GM12878 (cell line): Measurements from ENCODE around the gene ATP2A2. TPM values are rescaled to one million over a fixed set of nuclear protein-coding genes. Genes with fewer than 3 reads are reported as not detected.

Experiments
- ATAC-seq: fragments of 200-7000 bp; cut with Tn5 transposase; 3 replicates; pipeline ENCODE4 v1.9.1; 2020; ENCODE audit warnings: mild to moderate bottlenecking, moderate library complexity
- BruUV-seq: library from RNA; stranded (reverse); fragments of 400-500 nt; replicated peaks from 2 replicates; lab custom pipeline; 2021; lab: Mats Ljungman, UMichigan
- CTCF ChIA-PET: fragments of 300-600 bp; sonication (Branson Sonifier 250); formaldehyde crosslinking; extraction: SDS; loops from one replicate; lab custom pipeline; 2021; ENCODE audit warnings: inconsistent platforms; lab: Yijun Ruan, JAX
- POLR2A ChIA-PET: fragments of 350-600 bp; formaldehyde crosslinking; extraction: SDS; loops from one replicate; lab custom pipeline; 2021; ENCODE audit warnings: inconsistent platforms; lab: Charles Lee
- RAD21 ChIA-PET: fragments of 300-600 bp; sonication (Branson Sonifier 250); formaldehyde crosslinking; loops from one replicate; lab custom pipeline; 2023; ENCODE audit warnings: antibody characterized with exemption; ENCODE audit not compliant: unreplicated experiment; lab: Charles Lee
- SMC1A ChIA-PET: fragments of 300-600 bp; sonication (Branson Sonifier 250); formaldehyde crosslinking; loops from one replicate; lab custom pipeline; 2023; ENCODE audit not compliant: unreplicated experiment, uncharacterized antibody; lab: Charles Lee
- DNase-seq: peaks from one replicate; pipeline ENCODE4 v3.0.0-alpha.2; 2011; ENCODE audit warnings: low read depth, low spot score
- FAIRE-seq: peaks from 3 replicates; lab custom pipeline; 2011; peaks lifted over from hg19 to GRCh38; lab: Jason Lieb, UNC
- H2AFZ ChIP-seq: 2 replicates; pipeline ENCODE4 v1.6.0; 2011; ENCODE audit warnings: low read depth, low read length, control low read depth; ENCODE audit not compliant: control insufficient read depth
- H3K27ac ChIP-seq: 2 replicates; pipeline ENCODE4 v1.5.1; 2011; ENCODE audit warnings: control low read depth; ENCODE audit not compliant: control insufficient read depth, insufficient read depth
- H3K27me3 ChIP-seq, 2 experiments: replicated peaks in 1 of 2; 2 replicates each; pipeline versions ENCODE4 v1.6.0 to v1.6.1; 2011; ENCODE audit warnings: low read length in 1 of 2; ENCODE audit not compliant: control insufficient read depth in 2 of 2, insufficient read depth in 2 of 2
- H3K36me3 ChIP-seq, 2 experiments: 2 replicates each; pipeline ENCODE4 v1.5.1; 2011; ENCODE audit warnings: low read length in 1 of 2; ENCODE audit not compliant: control insufficient read depth in 2 of 2, insufficient read depth in 2 of 2
- H3K4me1 ChIP-seq: 2 replicates; pipeline ENCODE4 v1.6.1; 2011; ENCODE audit warnings: mild to moderate bottlenecking, low read length, moderate library complexity, mixed read lengths; ENCODE audit not compliant: control insufficient read depth, insufficient read depth
- H3K4me2 ChIP-seq: 2 replicates; pipeline ENCODE4 v1.6.0; 2011; ENCODE audit warnings: control low read depth; ENCODE audit not compliant: control insufficient read depth, insufficient read depth
- H3K4me3 ChIP-seq: fragments of 200-600 bp; sonication (generic); 2 replicates; pipeline ENCODE4 v1.5.1; 2016
- H3K79me2 ChIP-seq: 2 replicates; pipeline ENCODE4 v1.6.0; 2011; ENCODE audit warnings: low read length; ENCODE audit not compliant: control insufficient read depth, insufficient read depth
- H3K9ac ChIP-seq: 2 replicates; pipeline ENCODE4 v1.8.0; 2011; ENCODE audit warnings: low read length, control low read depth, mixed read lengths; ENCODE audit not compliant: control insufficient read depth, insufficient read depth
- H3K9me3 ChIP-seq: replicated peaks from 3 replicates; pipeline ENCODE4 v1.5.1; 2011; ENCODE audit warnings: mild to moderate bottlenecking, low read length; ENCODE audit not compliant: control insufficient read depth, insufficient read depth
- H4K20me1 ChIP-seq: 2 replicates; pipeline ENCODE4 v1.6.0; 2011; ENCODE audit not compliant: control insufficient read depth, insufficient read depth
- BHLHE40 ChIP-seq, 2 experiments: fragments of 450-650 bp in 1 of 2; IDR thresholded peaks; 2 replicates each; pipeline ENCODE4 v1.6.1; 2011 to 2017; ENCODE audit warnings: low read depth in 2 of 2, borderline replicate concordance in 1 of 2, improper control_type of control experiment in 1 of 2, low read length in 1 of 2, mild to moderate bottlenecking in 1 of 2
- CHD1 ChIP-seq: IDR thresholded peaks from 2 replicates; pipeline ENCODE4 v1.6.1; 2012; ENCODE audit warnings: low read depth, low read length, improper control_type of control experiment
- EZH2 ChIP-seq: IDR thresholded peaks from 2 replicates; pipeline ENCODE4 v1.6.1; 2012; ENCODE audit warnings: low read depth, mild to moderate bottlenecking, control low read depth, inconsistent platforms, low read length, borderline replicate concordance; ENCODE audit not compliant: control insufficient read depth
- HDAC2 ChIP-seq: fragments of 200-600 bp; sonication (generic); IDR thresholded peaks from 2 replicates; pipeline ENCODE4 v1.6.1; 2017
- NFIC ChIP-seq: IDR thresholded peaks from 2 replicates; pipeline ENCODE4 v1.6.1; 2012; ENCODE audit warnings: low read depth, mild to moderate bottlenecking, inconsistent platforms, low read length, moderate library complexity
- NFYA ChIP-seq: IDR thresholded peaks from 2 replicates; pipeline ENCODE4 v1.6.1; 2011; ENCODE audit warnings: low read depth, mild to moderate bottlenecking, low read length, improper control_type of control experiment, borderline replicate concordance
- NFYB ChIP-seq: IDR thresholded peaks from 2 replicates; pipeline ENCODE4 v1.6.1; 2011; ENCODE audit warnings: low read depth, mild to moderate bottlenecking, low read length, improper control_type of control experiment, moderate library complexity; ENCODE audit not compliant: insufficient read depth
- POLR2AphosphoS2 ChIP-seq: IDR thresholded peaks from 2 replicates; pipeline ENCODE4 v1.6.1; 2011; ENCODE audit warnings: low read depth, mild to moderate bottlenecking, low read length, improper control_type of control experiment, moderate library complexity
- REST ChIP-seq: IDR thresholded peaks from 2 replicates; pipeline ENCODE4 v1.6.1; 2012; ENCODE audit warnings: mild to moderate bottlenecking, low read depth, low read length
- STAT3 ChIP-seq: IDR thresholded peaks from 2 replicates; pipeline ENCODE4 v1.6.1; 2011; ENCODE audit warnings: low read depth, low read length, improper control_type of control experiment
- WGBS: methylation state at CpG from one replicate; pipeline ENCODE4 v1.1.6; 2016; ENCODE audit warnings: low lambda C conversion rate; ENCODE audit not compliant: insufficient replicate concordance, insufficient coverage; ENCODE audit errors: missing lambda C conversion rate; 5-methylcytosine and 5-hydroxymethylcytosine counted together
- in situ Hi-C: fragments of 300-500 bp; cut with MboI; formaldehyde crosslinking; loops from 9 replicates; pipeline ENCODE4 v1.14.3; 2018; ENCODE audit warnings: mixed read lengths
- intact Hi-C: fragments of 100-400 bp; cut with micrococcal nuclease; formaldehyde crosslinking; loops from one replicate; pipeline ENCODE4 v1.14.2; 2022; ENCODE audit not compliant: unreplicated experiment
- polyA plus RNA-seq, 11 experiments: library from polyadenylated mRNA; depleted of rRNA in 4 of 11; unstranded in 6 of 11; stranded (reverse) in 5 of 11; fragments of >200 nt; fragmentation: Nextera tagmentation in 4 of 11; fragmentation: Illumina TruSeq in 1 of 11; extraction: Ambion mirVana in 4 of 11; extraction: Trizol in 1 of 11; gene quantifications; 1 replicate in 1 of 11; 2 replicates in 10 of 11; pipeline versions ENCODE4 v1.2.1 to v1.2.3, GENCODE V29; 2011 to 2016; ENCODE audit warnings: inconsistent platforms in 2 of 11, missing spikeins in 2 of 11, low read depth in 1 of 11
- total RNA-seq, 4 experiments: library from RNA; depleted of rRNA in 3 of 4; stranded (reverse); fragments of >200 nt in 3 of 4; fragmentation: Illumina TruSeq in 1 of 4; extraction: Trizol in 1 of 4; gene quantifications; 2 replicates each; pipeline versions ENCODE4 v1.2.1 to v1.2.3, GENCODE V29; 2013 to 2021
- TF ChIP-seq, protein P1 (sequence below): fragments of 450-650 bp; IDR thresholded peaks from 2 replicates; pipeline ENCODE4 v1.6.1; 2017; ENCODE audit warnings: mild to moderate bottlenecking, low read depth, inconsistent platforms; ENCODE audit not compliant: poor library complexity, severe bottlenecking
- TF ChIP-seq, protein P2 (sequence below): fragments of 450-650 bp; IDR thresholded peaks from 2 replicates; pipeline ENCODE4 v1.6.1; 2017; ENCODE audit warnings: low read depth, mild to moderate bottlenecking, moderate library complexity
- TF ChIP-seq, protein P3 (sequence below): fragments of 150-350 bp; IDR thresholded peaks from 2 replicates; pipeline ENCODE4 v1.6.1; 2014; ENCODE audit warnings: mild to moderate bottlenecking, low read depth, low read length

ATP2A2 gene
- total and polyA plus RNA-seq, 10 of the 15 experiments (the other 5 are each of a cell fraction or from before 2014, with no cell fraction given), result 3.7 to 133 (median 34.4) TPM

DNA sequence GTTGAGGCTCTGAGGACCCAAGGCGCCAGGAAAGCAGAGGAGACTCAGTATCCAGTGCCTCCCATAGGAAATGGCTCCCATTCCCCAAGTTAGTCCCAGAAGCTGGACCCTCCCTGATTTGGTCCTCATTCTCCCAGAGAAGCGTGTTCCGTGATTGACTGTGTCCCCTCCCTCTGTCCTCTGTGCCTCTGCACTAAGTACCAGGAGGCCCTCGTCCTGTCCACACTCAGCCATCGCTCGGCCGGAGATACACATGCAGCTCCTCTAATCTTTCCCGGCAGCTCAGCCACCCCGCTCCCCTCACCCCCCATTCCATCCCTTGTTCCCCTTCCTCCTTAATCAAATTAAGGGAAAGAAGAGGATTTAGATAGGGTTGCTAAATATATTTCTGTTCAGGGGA is 28.3 kb upstream of the ATP2A2 start:
- no TSS peak for BruUV-seq
- no peak overlapping the region for H2AFZ ChIP-seq
- no peaks in the 10 kb centered on the region for H3K27me3 ChIP-seq
- H3K4me3 ChIP-seq, result no peak overlapping the region
- CTCF ChIA-PET, result interaction anchor here (0.7 kb wide), 1 partner anchor 87 kb away, joined by 4 read pairs; no protein-coding TSS in a partner anchor
- RAD21 ChIA-PET, result no interaction called here
- no peak for ATAC-seq
- H3K9ac ChIP-seq, result no peak overlapping the region
- no peak overlapping the region for H3K27ac ChIP-seq
- no peaks in the 10 kb centered on the region for H4K20me1 ChIP-seq
- no peak for FAIRE-seq
- no peak for TF ChIP-seq STAT3
- TF ChIP-seq CHD1, result no peak
- TF ChIP-seq, protein P1, sequence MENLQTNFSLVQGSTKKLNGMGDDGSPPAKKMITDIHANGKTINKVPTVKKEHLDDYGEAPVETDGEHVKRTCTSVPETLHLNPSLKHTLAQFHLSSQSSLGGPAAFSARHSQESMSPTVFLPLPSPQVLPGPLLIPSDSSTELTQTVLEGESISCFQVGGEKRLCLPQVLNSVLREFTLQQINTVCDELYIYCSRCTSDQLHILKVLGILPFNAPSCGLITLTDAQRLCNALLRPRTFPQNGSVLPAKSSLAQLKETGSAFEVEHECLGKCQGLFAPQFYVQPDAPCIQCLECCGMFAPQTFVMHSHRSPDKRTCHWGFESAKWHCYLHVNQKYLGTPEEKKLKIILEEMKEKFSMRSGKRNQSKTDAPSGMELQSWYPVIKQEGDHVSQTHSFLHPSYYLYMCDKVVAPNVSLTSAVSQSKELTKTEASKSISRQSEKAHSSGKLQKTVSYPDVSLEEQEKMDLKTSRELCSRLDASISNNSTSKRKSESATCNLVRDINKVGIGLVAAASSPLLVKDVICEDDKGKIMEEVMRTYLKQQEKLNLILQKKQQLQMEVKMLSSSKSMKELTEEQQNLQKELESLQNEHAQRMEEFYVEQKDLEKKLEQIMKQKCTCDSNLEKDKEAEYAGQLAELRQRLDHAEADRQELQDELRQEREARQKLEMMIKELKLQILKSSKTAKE, result no peak
- TF ChIP-seq, protein P2, sequence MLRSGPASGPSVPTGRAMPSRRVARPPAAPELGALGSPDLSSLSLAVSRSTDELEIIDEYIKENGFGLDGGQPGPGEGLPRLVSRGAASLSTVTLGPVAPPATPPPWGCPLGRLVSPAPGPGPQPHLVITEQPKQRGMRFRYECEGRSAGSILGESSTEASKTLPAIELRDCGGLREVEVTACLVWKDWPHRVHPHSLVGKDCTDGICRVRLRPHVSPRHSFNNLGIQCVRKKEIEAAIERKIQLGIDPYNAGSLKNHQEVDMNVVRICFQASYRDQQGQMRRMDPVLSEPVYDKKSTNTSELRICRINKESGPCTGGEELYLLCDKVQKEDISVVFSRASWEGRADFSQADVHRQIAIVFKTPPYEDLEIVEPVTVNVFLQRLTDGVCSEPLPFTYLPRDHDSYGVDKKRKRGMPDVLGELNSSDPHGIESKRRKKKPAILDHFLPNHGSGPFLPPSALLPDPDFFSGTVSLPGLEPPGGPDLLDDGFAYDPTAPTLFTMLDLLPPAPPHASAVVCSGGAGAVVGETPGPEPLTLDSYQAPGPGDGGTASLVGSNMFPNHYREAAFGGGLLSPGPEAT, result no peak
- TF ChIP-seq, protein P3, sequence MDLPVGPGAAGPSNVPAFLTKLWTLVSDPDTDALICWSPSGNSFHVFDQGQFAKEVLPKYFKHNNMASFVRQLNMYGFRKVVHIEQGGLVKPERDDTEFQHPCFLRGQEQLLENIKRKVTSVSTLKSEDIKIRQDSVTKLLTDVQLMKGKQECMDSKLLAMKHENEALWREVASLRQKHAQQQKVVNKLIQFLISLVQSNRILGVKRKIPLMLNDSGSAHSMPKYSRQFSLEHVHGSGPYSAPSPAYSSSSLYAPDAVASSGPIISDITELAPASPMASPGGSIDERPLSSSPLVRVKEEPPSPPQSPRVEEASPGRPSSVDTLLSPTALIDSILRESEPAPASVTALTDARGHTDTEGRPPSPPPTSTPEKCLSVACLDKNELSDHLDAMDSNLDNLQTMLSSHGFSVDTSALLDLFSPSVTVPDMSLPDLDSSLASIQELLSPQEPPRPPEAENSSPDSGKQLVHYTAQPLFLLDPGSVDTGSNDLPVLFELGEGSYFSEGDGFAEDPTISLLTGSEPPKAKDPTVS, result no peak
- no peak for TF ChIP-seq BHLHE40 (IDR thresholded peaks at IDR 0.05; ENCODE audit: borderline replicate concordance in 1 of 2, low read depth in 2 of 2, low read length in 1 of 2)
- no peak for TF ChIP-seq HDAC2
- TF ChIP-seq POLR2AphosphoS2, result no peak
- TF ChIP-seq NFIC, result no peak
- no peak for TF ChIP-seq NFYA
- no peak for TF ChIP-seq REST
- no peak for TF ChIP-seq NFYB
- no peak for TF ChIP-seq EZH2
- TF ChIP-seq, all 136 proteins: peak for 0
- Histone ChIP-seq H3K79me2 (no peaks in the 10 kb centered on the region), H3K4me2 (no peak overlapping the region), H3K36me3 (no peaks in the 10 kb centered on the region), H3K4me1 (no peaks in the 10 kb centered on the region), H3K9me3 (no peaks in the 10 kb centered on the region)
- 80% methylated on average over 9 of the region's 9 CpGs for WGBS
- in situ Hi-C loops (no loop called here), intact Hi-C loops (no loop called here)
- POLR2A ChIA-PET, result interaction anchor here (0.7 kb wide), 2 partner anchors 9 to 17 kb away, joined by 3 read pairs; no protein-coding TSS in a partner anchor
- SMC1A ChIA-PET, result no interaction called here
- DNase-seq, result no peak
